ENCODE data around the gene SPNS2. TPM values are rescaled to one million over a fixed set of nuclear protein-coding genes. Genes with fewer than 3 reads are reported as not detected.

Gene SPNS2
- total and polyA plus RNA-seq, 10 of the 15 experiments (the other 5 are each of a cell fraction or from before 2014, with no cell fraction given) = 0.04 to 1.1 (median 0.23) TPM; not detected in 2

- H3K36me3 ChIP-seq (ENCODE audit: control insufficient read depth in 2 of 2, insufficient read depth in 2 of 2, low read length in 1 of 2) = no peaks in the 10 kb centered on the region
- H3K4me3 ChIP-seq = no peak overlapping the region
- 59% methylated on average over 16 of the region's 16 CpGs for WGBS (ENCODE audit: insufficient coverage, insufficient replicate concordance, low lambda C conversion rate, missing lambda C conversion rate)
- no peak overlapping the region for H3K4me2 ChIP-seq (ENCODE audit: control insufficient read depth, insufficient read depth)
- H3K9ac ChIP-seq (ENCODE audit: control insufficient read depth, insufficient read depth, low read length) = no peak overlapping the region
- H3K4me1 ChIP-seq (ENCODE audit: control insufficient read depth, insufficient read depth, low read length) = peaks cover 8% of the 10 kb centered on the region
- no peak overlapping the region for H3K27ac ChIP-seq (ENCODE audit: control insufficient read depth, insufficient read depth)
- in situ Hi-C loops (cut with MboI) = no loop called here
- CTCF ChIA-PET = interaction anchor here (0.6 to 1.7 kb wide), 3 partner anchors 15 to 619 kb away, joined by 3 to 4 read pairs (median 4); no protein-coding TSS in a partner anchor
- POLR2A ChIA-PET = no interaction called here
- DNase-seq (ENCODE audit: low read depth, low spot score) (no peak), FAIRE-seq (no peak), ATAC-seq (no peak)
- H2AFZ ChIP-seq (ENCODE audit: control insufficient read depth, low read depth, low read length) = no peak overlapping the region
- no peaks in the 10 kb centered on the region for H3K79me2 ChIP-seq (ENCODE audit: control insufficient read depth, insufficient read depth, low read length)
- H3K9me3 ChIP-seq (replicated peaks; ENCODE audit: control insufficient read depth, insufficient read depth, low read length) = no peaks in the 10 kb centered on the region
- SMC1A ChIA-PET (ENCODE audit: uncharacterized antibody, unreplicated experiment) = interaction anchor here (0.6 kb wide), 1 partner anchor 9 kb away, joined by 3 read pairs; no protein-coding TSS in a partner anchor
- TF ChIP-seq TAF1 (IDR thresholded peaks at IDR 0.05; ENCODE audit: borderline replicate concordance, low read depth, low read length) (no peak), ZNF207 (IDR thresholded peaks at IDR 0.05; ENCODE audit: borderline replicate concordance) (no peak), FOXK2 (IDR thresholded peaks at IDR 0.05) (no peak), SUZ12 (IDR thresholded peaks at IDR 0.05; ENCODE audit: unreplicated experiment) (no peak), SPI1 (IDR thresholded peaks at IDR 0.05; ENCODE audit: borderline replicate concordance, insufficient read depth, low read depth, low read length) (no peak), SMC3 (IDR thresholded peaks at IDR 0.05; ENCODE audit: borderline replicate concordance, low read length) (no peak), SRF (IDR thresholded peaks at IDR 0.05; ENCODE audit: low read depth in 2 of 2, low read length in 2 of 2) (no peak), RUNX3 (IDR thresholded peaks at IDR 0.05; ENCODE audit: low read length) (no peak), BMI1 (IDR thresholded peaks at IDR 0.05; ENCODE audit: borderline replicate concordance) (no peak), SREBF1 (IDR thresholded peaks at IDR 0.05; ENCODE audit: low read length) (no peak)
- intact Hi-C loops (cut with micrococcal nuclease; ENCODE audit: unreplicated experiment) = no loop called here
- no peaks in the 10 kb centered on the region; a peak in 2 of 4 replicates for H3K27me3 ChIP-seq (replicated peaks in 1 of 2; ENCODE audit: control insufficient read depth in 2 of 2, insufficient read depth in 2 of 2, low read length in 1 of 2)
- BruUV-seq (replicated peaks) = no TSS peak
- RAD21 ChIA-PET (ENCODE audit: unreplicated experiment) = no interaction called here
- H4K20me1 ChIP-seq (ENCODE audit: control insufficient read depth, insufficient read depth) = no peaks in the 10 kb centered on the region
Measured at GRCh38 chr17:4482338-4483011, 16.2 kb upstream of the SPNS2 start.
